HG02852 (cell line): ENCODE measurements around the gene GAL3ST2.
"Not testable (repeated sequence)": the region's sequence is repeated elsewhere in the genome, so short reads cannot be mapped to it uniquely, and the experiment has no call there.

Source experiments
- ATAC-seq: cut with Tn5 transposase; IDR thresholded peaks from one replicate; pipeline ENCODE4 v1.9.1; 2021; ENCODE audit warnings: mild to moderate bottlenecking, moderate library complexity; ENCODE audit not compliant: unreplicated experiment

GAL3ST2 gene

DNA sequence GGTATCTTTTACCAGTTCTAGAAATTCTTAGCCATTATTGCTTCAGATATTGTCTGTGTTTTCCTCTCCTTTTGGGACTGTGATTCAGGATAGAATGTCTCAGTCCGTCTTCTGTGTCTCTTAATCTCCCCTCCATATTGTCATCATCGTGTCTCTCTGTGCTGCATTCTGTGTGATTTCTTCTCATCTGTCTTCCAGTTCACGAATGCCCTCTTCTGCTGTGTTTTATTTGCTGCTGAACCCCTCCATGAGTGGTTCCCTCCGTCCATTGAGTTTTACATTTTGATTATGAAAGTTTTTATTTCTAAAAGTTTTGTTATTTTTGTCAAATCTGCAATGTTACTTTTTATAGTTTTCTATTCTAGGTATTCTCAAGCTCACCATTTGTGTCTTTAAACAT, 30.5 kb upstream of the GAL3ST2 start:
- no peak for ATAC-seq

DNA sequence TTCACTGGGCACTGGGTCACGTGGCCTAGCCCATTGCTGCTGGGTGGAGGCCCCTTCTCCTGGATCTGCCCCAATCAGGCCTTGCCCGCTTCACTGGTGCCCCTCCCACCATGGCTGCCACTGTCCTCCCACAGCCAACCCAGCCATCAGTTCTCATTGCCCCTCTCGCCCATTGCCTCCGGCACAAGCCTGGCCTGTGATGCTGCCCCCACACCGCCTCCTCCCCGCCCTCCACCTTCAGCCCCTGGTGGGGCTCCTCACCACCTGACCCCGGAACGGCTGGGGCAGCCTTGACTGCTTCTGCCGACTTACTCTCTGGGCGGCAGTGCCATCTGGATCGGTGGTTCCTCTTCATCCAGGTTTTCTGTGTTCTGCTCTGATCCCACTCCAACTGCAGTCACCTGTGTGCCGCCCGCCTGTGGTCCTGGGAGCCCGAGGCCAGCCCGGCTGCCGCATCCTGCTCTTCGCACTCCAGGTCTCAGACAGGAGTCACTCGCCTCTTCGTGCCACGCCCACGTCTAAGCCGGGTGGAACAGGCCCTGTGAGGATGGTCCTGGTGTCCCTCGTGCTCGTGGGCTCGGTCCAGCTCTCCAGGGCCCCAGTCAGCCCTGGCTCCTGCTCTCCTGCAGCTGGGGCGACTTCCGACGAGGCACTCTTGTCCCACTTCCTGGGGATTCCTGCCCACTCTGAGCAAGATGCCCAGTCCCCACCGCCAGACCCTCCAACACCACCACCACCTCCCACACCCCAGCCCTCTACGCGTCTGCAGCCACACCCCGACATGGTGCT, 28.0 kb upstream of the GAL3ST2 start:
- ATAC-seq: no peak

DNA sequence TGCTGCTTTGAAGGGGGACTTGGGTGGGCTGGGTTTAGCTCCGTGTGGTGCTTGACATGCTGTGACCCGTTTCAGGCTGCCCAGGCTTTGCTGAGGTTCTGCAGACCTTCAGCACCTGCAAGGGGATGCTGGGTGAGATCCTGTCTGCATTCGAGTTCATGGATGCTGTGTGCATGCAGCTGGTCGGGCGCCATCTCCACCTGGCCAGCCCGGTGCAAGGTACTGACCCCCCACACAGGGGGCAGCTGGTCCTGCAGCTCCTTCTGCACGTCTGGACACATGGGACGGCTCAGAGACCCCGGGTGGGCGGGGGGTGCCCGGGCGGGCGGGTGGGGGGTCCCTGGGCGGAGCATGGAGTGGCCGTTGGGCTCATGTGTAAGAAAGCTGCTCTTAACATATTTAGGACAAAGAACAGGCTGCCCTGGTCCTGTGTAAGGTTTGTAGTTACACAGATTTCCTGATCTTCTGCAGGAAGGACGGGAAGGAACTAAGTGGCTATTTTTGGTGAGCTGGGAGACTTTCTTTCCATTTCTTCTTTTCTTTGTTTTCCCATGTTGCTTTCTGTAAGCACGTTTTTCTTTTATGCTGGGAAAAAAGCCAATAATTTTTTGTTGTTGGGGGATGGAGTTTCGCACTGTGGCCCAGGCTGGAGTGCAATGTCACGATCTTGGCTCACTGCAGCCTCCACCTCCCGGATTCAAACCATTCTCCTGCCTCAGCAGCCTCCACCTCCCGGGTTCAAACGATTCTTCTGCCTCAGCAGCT, 26.4 kb upstream of the GAL3ST2 start:
- ATAC-seq: no peak

DNA sequence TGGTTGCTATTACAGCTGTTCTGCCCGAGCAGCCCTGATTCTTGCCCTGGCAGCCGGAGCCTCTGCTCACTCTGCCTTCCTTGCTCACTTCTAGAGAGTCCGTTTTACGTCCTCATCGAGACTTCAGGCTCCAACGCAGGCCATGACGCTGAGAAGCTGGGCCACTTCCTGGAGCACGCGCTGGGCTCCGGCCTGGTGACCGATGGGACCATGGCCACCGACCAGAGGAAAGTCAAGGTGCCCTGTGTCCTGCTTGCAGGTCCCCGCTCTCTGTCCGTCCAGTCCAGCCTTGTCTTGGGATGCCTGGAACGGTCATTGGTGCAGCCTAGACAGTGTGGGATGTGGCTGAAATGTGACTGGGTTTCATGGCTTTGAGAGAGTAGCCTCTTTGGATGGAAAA, 25.5 kb upstream of the GAL3ST2 start:
- ATAC-seq: no peak

DNA sequence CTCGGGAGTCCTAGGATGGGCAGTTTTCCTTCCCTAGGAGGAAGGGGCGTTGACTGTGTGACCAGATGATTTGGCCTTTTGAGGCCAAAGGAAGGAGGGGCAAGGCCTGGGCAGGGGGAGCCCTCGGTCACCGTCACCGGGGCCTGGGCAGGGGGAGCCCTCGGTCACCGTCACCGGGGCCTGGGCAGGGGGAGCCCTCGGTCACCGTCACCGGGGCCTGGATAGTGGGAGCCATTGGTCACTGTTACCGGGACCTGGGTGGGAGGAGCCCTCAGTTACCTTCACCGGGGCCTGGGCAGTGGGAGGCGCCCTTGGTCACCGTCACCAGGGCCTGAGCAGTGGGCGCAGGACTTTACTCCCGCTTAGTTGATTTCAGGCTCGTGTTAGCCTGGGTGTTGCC, 24.8 kb upstream of the GAL3ST2 start:
- no peak for ATAC-seq

DNA sequence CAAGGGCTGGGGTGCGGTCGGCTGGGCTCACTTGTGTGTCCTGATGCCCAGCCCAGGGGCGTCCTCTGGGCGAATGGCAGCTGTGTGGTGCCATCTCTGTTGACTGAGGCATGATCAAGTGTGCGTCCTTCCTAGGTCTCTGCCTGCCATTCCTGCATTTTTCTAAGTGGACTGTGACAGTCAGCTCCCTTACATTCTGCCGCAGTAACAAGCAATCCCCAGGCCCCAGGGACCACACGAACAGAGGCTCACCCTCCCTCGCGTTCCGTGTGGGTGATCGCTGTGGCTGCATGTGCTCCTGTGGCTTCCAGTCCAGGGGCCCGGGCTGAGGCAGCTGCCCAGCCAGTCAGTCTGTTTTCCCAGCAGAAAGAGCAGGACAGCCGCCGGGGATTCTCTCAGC, 24.4 kb upstream of the GAL3ST2 start:
- ATAC-seq: no peak

DNA sequence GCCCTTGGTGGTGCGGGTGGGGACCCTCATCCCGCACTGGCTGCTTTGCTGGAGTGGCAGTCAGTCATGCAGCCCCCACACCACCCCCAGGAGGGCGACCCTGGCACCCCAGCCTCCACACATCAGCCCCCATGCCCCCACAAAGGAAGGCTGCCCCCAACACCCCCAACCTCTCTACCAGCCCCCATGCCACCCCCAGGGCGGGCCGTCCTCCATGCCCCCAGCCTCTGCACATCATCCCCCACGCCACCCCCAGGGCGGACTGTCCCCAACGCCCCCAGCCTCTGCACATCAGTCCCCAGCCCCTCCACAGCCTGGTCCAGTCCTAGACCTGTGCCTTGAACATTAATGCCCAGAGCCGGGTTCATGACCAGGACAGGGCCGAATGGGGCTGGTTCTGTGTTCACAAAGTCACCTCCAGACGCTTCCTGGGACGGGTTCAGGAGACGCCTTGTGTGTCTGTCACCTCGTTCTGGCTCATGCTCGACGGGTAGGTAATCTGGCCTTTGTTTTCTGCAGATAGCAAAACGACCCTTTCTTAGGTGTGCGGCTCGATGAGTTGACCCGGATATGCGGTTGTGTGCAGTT, 23.8 kb upstream of the GAL3ST2 start:
- ATAC-seq: no peak

DNA sequence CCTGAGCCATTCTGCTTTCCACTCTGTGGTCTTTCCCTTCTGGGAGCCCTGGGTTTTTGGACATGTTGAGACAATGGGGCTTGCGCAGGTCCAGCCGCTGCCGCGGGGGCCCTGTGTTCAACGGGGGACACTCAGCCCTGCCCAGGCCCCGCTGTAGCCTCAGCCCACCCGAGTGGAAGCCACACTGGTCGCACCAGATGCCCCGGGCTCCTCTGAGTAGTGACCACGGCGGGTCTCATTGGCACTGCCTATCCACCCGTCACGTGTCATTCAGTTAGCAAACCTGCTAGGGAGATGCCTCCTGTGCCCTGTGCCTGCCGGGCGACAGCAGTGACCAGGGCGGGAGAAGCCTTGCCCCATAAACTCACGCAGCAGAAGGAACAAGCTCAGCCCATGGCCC, 23.1 kb upstream of the GAL3ST2 start:
- ATAC-seq: no peak

DNA sequence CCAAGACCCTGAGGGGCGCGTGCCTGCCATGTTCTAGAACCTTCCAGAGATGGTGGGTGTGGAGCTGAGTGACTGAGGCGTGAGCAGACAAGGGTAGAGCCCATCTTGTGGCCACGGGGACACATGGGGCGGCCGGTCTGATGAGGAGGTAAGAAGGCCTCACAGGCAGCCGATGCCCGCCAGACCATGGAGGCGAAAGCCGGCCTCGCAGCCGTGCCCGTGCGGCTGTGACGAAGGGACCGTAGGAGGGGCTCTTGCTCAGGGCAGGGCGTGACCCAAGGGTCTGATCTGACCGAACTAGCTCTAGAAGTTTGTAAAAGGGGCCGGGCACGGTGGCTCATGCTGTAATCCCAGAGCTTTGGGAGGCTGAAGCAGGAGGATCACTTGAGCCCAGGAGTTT, 22.6 kb upstream of the GAL3ST2 start:
- no peak for ATAC-seq

DNA sequence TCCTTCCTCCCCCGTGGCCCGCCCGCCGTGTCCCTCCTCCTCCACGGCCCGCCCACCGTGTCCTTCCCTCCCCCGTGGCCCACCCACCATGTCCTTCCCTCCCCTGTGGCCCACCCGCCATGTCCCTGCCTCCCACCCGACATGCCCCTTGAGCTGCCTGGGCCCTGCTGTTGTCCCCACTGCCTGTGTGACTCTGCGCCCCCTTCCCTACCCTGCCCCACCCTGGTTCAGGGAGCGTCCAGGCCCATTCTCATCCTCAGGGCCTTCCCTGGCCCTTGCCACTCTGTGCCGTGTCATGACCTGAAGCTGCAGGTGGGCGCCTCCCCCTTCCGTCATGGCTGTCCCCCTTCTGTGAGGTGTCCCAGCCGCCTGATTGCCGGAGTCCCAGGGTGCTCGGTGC, 21.5 kb upstream of the GAL3ST2 start:
- no peak for ATAC-seq

DNA sequence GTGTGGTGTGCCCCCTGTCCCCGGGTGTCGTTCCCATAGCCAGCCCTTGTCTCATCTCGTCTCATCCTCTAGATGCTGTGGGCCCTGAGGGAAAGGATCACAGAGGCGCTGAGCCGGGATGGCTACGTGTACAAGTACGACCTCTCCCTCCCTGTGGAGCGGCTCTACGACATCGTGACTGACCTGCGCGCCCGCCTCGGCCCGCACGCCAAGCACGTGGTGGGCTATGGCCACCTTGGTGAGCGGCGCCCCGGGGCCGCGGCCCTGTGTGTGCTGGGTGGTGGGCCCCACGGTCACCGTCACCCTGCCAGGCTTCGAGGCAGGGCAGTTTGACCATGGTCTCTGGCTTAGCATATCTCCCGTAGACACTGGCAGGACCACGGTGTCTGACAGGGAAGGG, 20.8 kb upstream of the GAL3ST2 start:
- ATAC-seq: no peak

DNA sequence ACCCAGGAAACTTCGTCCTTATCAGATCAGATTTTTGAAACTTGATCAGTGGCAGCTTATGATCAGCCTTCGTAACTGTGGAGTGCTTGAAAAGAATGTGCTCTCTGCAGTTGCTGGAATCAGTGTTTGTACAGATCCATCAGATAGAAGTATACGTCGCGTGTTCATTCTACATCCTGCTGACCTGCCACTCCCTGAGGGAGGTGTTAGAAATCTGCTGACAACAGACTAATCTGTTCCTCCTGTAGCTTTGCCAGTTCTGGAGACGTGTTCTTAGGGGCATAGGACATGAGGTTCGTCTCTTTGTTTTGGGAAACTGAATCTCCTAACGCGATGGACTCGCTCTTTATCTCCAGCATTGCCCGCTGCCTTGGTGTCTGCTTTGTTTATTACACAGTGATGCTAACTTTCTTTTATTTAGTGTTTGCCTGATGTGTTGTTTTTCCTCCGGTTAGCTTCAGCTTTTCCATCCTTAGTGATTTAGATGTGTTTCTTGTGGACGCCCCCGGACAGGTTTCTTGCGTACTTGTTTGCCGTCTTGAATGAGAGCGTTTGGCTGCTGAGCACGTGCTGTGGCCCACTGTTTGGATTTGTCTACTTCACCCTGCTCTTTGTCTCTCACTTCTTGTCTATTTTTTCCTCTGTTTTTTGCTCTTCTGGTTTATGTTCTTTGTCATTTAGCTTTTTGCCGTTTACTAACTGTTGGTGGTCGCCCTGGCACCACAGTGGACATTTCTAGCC, 17.4 kb upstream of the GAL3ST2 start:
- no peak for ATAC-seq

DNA sequence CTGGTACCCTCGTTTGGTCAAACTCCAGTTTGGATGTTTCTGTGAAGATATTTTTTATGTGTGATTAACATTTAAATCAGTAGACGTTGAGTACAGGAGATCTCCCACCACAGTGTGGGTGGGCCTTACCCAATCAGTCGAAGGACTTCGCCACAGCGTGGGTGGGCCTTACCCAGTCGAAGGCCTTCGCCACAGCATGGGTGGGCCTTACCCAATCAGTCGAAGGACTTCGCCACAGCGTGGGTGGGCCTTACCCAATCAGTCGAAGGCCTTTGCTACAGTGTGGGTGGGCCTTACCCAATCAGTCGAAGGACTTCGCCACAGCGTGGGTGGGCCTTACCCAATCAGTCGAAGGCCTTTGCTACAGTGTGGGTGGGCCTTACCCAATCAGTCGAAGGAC, 16.7 kb upstream of the GAL3ST2 start:
- not testable (repeated sequence) for ATAC-seq

DNA sequence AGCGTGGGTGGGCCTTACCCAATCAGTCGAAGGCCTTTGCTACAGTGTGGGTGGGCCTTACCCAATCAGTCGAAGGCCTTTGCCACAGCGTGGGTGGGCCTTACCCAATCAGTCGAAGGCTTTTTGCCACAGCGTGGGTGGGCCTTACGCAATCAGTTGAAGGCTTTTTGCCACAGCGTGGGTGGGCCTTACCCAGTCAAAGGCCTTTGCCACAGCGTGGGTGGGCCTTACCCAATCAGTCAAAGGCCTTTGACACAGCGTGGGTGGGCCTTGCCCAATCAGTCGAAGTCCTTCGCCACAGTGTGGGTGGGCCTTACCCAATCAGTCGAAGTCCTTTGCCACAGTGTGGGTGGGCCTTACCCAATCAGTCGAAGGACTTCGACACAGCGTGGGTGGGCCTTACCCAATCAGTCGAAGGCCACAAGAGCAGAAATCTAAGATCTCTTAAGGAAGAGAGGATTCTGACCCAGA, 16.3 kb upstream of the GAL3ST2 start:
- no peak for ATAC-seq

DNA sequence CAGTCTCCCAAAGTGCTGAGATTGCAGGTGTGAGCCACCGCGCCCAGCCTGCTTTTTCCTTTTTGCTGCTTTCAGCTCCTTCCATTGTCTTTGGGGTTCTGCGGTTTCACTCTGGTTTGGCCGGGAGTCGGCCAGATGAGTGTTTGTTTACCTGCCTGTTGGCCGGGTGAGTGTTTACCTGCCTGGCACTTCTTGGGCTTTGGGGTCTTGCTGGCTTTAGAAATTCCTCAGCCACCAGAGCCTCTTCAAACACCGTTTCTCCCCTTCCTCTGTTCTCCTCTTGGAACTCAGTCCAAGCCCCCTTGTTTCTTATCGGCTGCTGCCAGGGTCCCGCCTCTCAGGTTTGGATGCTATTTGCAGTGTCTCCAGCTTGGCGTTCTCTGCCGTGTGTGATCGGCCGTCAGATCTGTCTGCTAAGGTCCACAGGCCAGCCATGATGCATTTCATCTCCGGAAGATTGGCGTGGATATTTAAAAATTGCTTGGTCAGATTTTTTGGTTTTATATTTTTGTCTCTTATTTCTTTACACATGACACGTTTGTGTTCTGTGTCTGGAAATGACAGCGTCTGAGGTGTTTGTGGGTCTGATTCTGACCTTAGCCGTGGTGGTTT, 14.2 kb upstream of the GAL3ST2 start:
- no peak for ATAC-seq

DNA sequence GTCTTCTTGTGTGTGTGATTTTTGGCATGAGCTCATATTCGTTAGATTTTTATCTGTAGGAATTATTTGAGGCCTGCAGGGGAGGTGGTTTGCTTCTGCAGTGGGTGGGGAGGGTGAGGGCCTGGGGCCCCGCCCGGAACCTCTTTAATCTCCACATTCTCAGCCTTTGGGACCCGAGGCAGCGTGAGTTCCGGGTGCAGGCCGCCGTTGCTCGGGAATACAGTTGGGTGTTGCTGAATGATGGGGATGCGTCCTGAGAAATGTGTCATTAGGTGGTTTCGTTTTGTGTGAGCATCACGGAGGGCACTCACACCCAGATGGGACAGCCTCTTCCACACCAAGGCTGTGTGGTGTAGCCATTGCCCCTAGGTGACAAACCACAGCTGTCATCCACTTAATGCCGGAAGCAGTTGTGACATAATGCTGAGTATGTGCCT, 13.7 kb upstream of the GAL3ST2 start:
- ATAC-seq: no peak

DNA sequence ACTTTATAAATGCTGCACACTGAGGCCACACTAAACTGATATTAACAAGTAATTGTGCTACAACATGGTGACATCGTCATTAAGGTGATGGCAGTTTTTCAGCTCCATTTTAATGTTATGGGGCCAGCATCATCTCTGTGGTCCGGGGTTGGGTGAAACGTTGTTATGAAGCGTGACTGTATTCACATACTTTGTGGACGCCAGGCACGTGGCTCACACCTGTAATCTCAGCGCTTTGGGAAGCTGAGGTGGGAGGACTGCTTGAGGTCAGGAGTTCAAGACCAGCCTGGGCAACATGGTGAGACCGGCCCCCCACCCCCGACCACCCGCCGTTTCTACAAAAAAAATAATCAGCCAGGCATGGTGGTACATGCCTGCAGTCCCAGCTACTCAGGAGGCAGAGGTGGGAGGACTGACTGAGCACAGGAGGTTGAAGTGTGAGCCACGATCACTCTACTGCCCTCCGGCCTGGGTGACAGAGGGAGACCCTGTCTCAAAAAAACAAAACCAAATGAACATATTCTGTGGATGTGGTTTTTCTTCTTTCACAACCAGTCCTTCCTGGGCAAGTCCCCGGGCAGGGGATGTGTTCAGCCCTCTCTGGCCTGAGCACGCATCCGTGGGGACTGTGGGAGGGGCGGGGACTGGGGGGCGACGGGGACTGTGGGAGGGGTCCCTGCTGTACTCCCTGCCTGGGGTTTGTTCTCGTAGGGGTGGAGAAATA, 12.9 kb upstream of the GAL3ST2 start:
- ATAC-seq: no peak

DNA sequence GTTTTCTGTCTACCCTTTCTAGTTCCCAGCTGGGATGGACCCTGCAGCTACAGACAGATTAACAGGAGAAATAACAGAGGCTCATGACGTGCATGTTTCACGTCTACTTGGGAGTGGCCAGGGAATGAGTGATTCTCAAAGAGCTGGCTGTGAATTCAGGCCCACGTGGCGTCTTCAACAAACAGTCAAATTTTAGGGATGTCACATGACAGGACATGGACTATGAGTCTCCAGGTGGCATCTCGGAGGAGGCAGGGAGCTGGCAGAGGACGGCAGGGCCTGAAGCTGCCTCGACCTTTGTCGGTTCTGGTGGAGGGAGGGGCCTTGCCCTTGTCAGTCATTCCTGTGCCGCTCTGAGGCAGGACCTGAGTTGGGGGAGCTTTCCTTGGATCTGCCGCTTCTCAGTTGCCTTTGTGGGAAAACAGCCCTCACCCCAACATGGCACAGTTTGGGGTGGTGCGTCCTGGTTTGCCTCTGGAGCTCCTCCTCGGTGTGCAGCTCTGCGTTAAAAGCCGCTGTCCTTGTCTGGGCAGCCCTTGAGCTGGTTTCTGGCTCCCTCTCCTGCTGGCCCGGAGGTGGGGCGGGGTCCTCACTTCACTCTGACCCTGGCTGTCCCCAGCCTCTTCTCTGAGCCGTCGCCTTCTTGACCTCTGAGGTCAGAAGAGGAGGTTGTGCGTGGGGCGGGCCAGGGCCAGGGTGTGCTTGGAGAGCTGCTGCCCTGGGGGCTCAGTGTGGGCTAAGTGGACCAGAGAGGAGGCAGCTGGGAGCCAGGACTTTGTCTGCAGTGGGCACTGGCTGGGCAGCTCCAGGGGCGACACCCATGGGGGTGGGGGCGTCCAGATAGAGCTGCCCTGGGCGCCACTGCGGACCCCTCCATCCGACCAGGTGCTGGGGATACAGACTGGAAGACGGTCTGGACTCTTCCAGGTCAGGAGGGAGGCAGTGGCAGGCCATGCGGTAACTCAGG, 12.1 kb upstream of the GAL3ST2 start:
- ATAC-seq: no peak
